Upper lobe of left lung (tissue), 6 donors: Measurements from ENCODE around the gene ARHGAP35. TPM values are rescaled to one million over a fixed set of nuclear protein-coding genes. Genes with fewer than 3 reads are reported as not detected.
A peak's percentile ranks its signal among the peaks of the same experiment; 100 is the strongest.
"Not testable (repeated sequence)": the region's sequence is repeated elsewhere in the genome, so short reads cannot be mapped to it uniquely, and the experiment has no call there.

Experiments used
- ATAC-seq, 2 donors: fragments of 200-7000 bp; cut with Tn5 transposase; one replicate each; pipeline ENCODE4 v1.9.1; 2022; ENCODE audit warnings: mild to moderate bottlenecking in 2 of 2, moderate library complexity in 2 of 2; ENCODE audit not compliant: low FRiP score in 2 of 2
- DNase-seq, 2 donors: peaks; one replicate each; pipeline ENCODE4 v3.0.0-alpha.2; 2019 to 2020
- H3K27ac ChIP-seq, 4 donors: fragments of 200-600 bp; sonication (generic); one replicate each; pipeline ENCODE4 v1.5.1; 2016 to 2019
- H3K27me3 ChIP-seq, 4 donors: fragments of 200-600 bp; sonication (generic); one replicate each; pipeline ENCODE4 v1.5.1; 2017 to 2019
- H3K36me3 ChIP-seq, 4 donors: fragments of 200-600 bp; sonication (generic); one replicate each; pipeline ENCODE4 v1.5.1; 2016 to 2019
- H3K4me1 ChIP-seq, 4 donors: fragments of 200-600 bp; sonication (generic); one replicate each; pipeline ENCODE4 v1.5.1; 2018 to 2019
- H3K4me3 ChIP-seq, 4 donors: fragments of 200-600 bp; sonication (generic); one replicate each; pipeline ENCODE4 v1.5.1; 2017 to 2019; ENCODE audit warnings: mild to moderate bottlenecking in 2 of 4, moderate library complexity in 1 of 4
- H3K9me3 ChIP-seq, 4 donors: fragments of 200-600 bp; sonication (generic); one replicate each; pipeline ENCODE4 v1.5.1; 2018 to 2019
- EP300 ChIP-seq, 4 donors: sonication (generic); formaldehyde crosslinking; IDR thresholded peaks; one replicate each; pipeline ENCODE4 v1.5.1; 2017; ENCODE audit warnings: antibody characterized with exemption in 4 of 4, control low read depth in 2 of 4
- POLR2A ChIP-seq, 4 donors: fragments of 450-650 bp; IDR thresholded peaks; one replicate each; pipeline ENCODE4 v1.5.1; 2016 to 2017; ENCODE audit warnings: antibody characterized with exemption in 4 of 4, mild to moderate bottlenecking in 2 of 4
- POLR2AphosphoS5 ChIP-seq, 2 donors: sonication (generic); formaldehyde crosslinking; IDR thresholded peaks; one replicate each; pipeline ENCODE4 v1.5.1; 2017; ENCODE audit warnings: antibody characterized with exemption in 2 of 2
- WGBS, 2 donors: methylation state at CpG; one replicate each; pipeline ENCODE4 v1.1.5; 2017 to 2018; 5-methylcytosine and 5-hydroxymethylcytosine counted together
- total RNA-seq, 6 donors: library from RNA; depleted of rRNA in 4 of 6; stranded (reverse); fragments of >200 nt in 4 of 6; gene quantifications; one replicate each; pipeline versions ENCODE4 v1.1.0 to v1.2.1, GENCODE V29; 2016 to 2021
- TF ChIP-seq, protein P1 (sequence below), 6 experiments: fragments of 450-650 bp in 4 of 6; fragments of 200-600 bp in 2 of 6; sonication (generic) in 2 of 6; IDR thresholded peaks; one replicate each; pipeline ENCODE4 v1.5.1; 2016 to 2019; ENCODE audit warnings: antibody characterized with exemption in 6 of 6
- donor health status: DM: no; HTN: no; CAD: no; lungs with moderate emphysema.
- donor health status: DM: no; HTN: yes; CAD: no; lungs with severe emphysema.

Gene ARHGAP35
- total RNA-seq, 6 donors from 2014 or later = 56.0 to 80.6 (median 65.7) TPM

DNA sequence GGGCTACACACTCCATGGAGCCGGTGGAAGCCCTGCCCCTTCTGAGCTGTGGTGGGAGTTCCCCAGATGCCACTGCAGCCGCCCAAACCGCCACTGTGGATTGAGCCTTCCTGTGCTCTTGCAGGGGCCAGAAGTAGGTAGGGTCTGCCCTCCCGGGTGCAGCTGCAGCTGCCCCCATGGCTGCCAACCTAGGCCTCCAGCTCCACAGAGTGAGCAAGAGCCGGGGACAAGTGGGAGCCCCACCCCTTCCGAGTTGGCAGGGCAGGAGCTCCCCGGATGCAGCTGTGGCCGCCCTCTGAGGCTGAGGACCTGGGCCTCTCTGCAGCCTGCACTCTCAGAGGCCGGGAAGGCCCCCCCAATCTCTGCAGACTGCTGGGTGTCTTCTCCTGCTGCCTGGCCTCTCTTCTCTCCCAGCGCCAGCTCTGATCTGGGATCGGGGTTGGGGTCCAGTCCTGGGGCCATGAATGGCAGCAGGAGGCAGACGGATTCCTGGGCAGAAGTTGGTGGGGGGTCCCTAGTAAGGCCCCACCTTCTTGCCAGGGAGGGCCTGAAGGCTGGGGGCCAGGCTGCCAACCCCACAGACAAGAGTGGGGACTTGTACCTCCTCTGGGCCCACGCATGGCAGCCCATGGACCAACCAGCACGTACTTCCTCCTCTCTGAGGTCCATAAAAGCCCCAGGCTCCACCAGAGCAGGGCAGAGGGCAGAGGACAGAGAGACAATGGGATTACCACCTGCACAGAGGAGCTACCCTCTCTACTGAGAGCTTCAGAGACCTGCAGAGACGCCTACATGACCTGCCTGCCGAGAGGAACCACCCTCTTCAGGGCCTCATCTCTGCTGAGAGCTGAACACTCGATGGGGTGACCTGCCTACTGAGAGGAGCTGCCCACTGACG is 39.0 kb upstream of the ARHGAP35 start:
- no peaks in the 10 kb centered on the region for H3K36me3 ChIP-seq
- TF ChIP-seq POLR2AphosphoS5 (IDR thresholded peaks at IDR 0.05) = no peak
- no peak for TF ChIP-seq EP300 (IDR thresholded peaks at IDR 0.05)
- TF ChIP-seq, protein P1, sequence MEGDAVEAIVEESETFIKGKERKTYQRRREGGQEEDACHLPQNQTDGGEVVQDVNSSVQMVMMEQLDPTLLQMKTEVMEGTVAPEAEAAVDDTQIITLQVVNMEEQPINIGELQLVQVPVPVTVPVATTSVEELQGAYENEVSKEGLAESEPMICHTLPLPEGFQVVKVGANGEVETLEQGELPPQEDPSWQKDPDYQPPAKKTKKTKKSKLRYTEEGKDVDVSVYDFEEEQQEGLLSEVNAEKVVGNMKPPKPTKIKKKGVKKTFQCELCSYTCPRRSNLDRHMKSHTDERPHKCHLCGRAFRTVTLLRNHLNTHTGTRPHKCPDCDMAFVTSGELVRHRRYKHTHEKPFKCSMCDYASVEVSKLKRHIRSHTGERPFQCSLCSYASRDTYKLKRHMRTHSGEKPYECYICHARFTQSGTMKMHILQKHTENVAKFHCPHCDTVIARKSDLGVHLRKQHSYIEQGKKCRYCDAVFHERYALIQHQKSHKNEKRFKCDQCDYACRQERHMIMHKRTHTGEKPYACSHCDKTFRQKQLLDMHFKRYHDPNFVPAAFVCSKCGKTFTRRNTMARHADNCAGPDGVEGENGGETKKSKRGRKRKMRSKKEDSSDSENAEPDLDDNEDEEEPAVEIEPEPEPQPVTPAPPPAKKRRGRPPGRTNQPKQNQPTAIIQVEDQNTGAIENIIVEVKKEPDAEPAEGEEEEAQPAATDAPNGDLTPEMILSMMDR (IDR thresholded peaks at IDR 0.05) = no peak
- peak in 1 of 4 donors; percentile 46 for TF ChIP-seq POLR2A (IDR thresholded peaks at IDR 0.05)
- 68 to 85% methylated on average over 4 to 15 of the region's 18 CpGs for WGBS, 2 donors
- H3K27me3 ChIP-seq = no peaks in the 10 kb centered on the region
- ATAC-seq = peak; percentile 44 to 65
- H3K4me3 ChIP-seq = no peak overlapping the region
- DNase-seq = peak in 1 of 2 donors; percentile 68
- H3K9me3 ChIP-seq = no peaks in the 10 kb centered on the region
- H3K27ac ChIP-seq = peak overlapping the region in 3 of 4 donors; percentile 57 to 70 (median 59)
- peaks cover 9 to 19% (median 17%) of the 10 kb centered on the region in 4 donors for H3K4me1 ChIP-seq

DNA sequence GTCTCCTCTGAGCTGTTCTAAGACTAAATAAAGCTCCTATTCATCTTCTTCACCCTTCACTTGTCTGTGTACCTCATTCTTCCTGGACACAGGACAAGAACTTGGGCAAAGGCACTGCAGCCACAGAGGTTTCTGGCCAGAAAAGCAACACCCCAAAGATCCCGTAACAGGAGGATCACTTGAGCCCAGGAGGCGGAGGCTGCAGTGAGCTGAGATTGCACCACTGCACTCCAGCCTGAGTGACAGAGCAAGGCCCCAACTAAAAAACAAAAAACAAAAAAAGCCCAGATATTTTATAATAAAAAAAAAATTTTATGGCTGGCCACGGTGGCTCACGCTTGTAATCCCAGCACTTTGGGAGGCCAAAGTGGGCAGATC is 38.4 kb upstream of the ARHGAP35 start:
- H3K27me3 ChIP-seq, H3K36me3 ChIP-seq, H3K9me3 ChIP-seq, ATAC-seq, H3K4me3 ChIP-seq: not testable (repeated sequence)
- DNase-seq = peak in 1 of 2 donors; percentile 61
- Histone ChIP-seq H3K4me1 (peaks cover 9 to 19% (median 17%) of the 10 kb centered on the region in 4 donors), H3K27ac (peak overlapping the region in 3 of 4 donors; percentile 57 to 70 (median 59))
- 65 to 82% methylated on average over 4 of the region's 4 CpGs for WGBS, 2 donors

DNA sequence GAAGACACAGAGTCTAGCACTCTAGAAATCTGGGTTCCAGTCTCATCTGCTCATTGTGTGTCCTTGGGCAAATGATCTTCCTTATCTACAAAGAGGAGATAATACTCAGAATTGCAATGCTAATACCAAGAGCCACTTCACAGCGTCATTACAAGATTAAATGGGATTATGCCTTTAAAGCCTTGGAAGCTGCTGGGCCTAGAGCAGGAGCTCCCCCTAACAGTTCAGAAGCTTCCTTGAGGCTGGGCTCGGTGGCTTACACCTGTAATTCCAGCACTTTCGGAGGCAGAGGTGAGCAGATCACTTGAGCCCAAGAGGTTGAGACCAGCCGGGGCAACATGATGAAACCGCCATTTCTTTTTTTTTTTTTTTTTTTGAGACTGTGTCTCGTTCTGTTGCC is 37.7 kb upstream of the ARHGAP35 start:
- Histone ChIP-seq H3K36me3 (no peaks in the 10 kb centered on the region), H3K27ac (peak overlapping the region in 1 of 4 donors; percentile 40), H3K4me1 (peaks cover 9 to 19% (median 17%) of the 10 kb centered on the region in 4 donors), H3K27me3 (no peaks in the 10 kb centered on the region), H3K4me3 (no peak overlapping the region), H3K9me3 (no peaks in the 10 kb centered on the region)
- TF ChIP-seq EP300 (IDR thresholded peaks at IDR 0.05) (no peak), POLR2AphosphoS5 (IDR thresholded peaks at IDR 0.05) (no peak), POLR2A (IDR thresholded peaks at IDR 0.05) (no peak)
- TF ChIP-seq, protein P1 (IDR thresholded peaks at IDR 0.05) = no peak
- WGBS, 2 donors = 84 to 89% methylated on average over 6 of the region's 6 CpGs
- DNase-seq (no peak), ATAC-seq (no peak)

DNA sequence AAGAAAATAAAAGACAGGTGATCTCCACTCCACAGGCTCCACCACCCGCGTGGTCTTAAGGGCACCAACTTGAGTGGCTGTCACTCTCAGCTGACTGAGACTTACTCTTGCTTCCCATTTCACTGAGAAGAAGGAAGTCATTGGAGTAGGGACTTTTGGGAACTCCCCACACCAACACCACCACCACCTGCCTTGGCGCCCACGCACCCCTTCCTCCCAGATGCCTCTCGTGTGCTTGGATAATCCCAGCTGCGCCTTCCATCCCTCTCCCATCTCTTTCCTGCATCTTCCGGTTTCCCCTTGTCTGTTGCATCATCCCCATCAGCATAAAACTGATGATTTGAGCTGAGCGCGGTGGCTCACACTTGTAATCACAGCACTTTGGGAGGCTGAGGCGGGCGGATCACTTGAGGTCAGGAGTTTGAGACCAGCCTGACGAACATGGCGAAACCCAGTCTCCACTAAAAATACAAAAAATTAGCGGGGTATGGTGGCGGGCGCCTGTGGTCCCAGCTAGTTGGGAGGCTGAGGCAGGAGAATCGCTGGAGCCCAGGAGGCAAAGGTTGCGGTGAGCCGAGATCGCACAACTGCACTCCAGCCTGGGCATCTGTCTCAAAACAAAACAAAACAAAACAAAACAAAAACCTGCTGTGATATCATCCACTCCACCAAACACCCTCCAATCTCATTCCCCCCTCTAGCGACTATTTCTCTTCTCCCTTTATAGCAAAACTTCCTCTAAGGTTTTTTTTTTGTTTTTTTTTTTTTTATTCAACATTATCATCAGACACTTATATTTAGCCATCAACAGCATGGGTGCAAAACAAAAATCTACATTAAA is 35.7 kb upstream of the ARHGAP35 start:
- Histone ChIP-seq H3K27me3 (no peaks in the 10 kb centered on the region), H3K36me3 (no peaks in the 10 kb centered on the region), H3K4me3 (no peak overlapping the region), H3K27ac (peak overlapping the region; percentile 17 to 65 (median 38)), H3K9me3 (no peaks in the 10 kb centered on the region), H3K4me1 (peaks cover 9 to 24% (median 17%) of the 10 kb centered on the region in 4 donors)
- 79 to 80% methylated on average over 21 of the region's 21 CpGs for WGBS, 2 donors
- TF ChIP-seq EP300 (IDR thresholded peaks at IDR 0.05) (no peak), POLR2AphosphoS5 (IDR thresholded peaks at IDR 0.05) (no peak), POLR2A (IDR thresholded peaks at IDR 0.05) (no peak)
- TF ChIP-seq, protein P1 (IDR thresholded peaks at IDR 0.05) = no peak
- ATAC-seq = peak in 1 of 2 donors; percentile 58
- DNase-seq = peak in 1 of 2 donors; percentile 51

DNA sequence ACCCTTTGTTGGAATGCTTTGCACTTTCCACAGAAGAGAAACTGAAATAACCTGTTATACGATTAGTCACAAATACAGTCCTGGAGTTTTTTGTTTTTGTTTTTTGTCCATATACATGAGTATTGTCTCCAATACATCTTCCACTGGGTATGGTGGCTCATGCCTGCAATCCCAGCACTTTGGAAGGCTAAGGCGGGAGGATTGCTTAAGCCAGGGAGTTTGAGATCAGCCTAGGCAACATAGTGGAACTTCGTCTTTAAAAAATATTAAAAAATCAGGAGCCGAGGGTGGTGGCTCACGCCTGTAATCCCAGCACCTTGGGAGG is 35.1 kb upstream of the ARHGAP35 start:
- no peak for DNase-seq
- no peak for TF ChIP-seq EP300 (IDR thresholded peaks at IDR 0.05)
- TF ChIP-seq POLR2A (IDR thresholded peaks at IDR 0.05) = no peak
- TF ChIP-seq POLR2AphosphoS5 (IDR thresholded peaks at IDR 0.05) = no peak
- TF ChIP-seq, protein P1 (IDR thresholded peaks at IDR 0.05) = no peak
- WGBS, 2 donors = 88 to 89% methylated on average over 5 of the region's 5 CpGs

More for the DNA sequence above, 35.1 kb upstream of the ARHGAP35 start:
- no peak for ATAC-seq
- Histone ChIP-seq H3K27me3 (no peaks in the 10 kb centered on the region), H3K4me3 (no peak overlapping the region), H3K4me1 (peaks cover 9 to 22% (median 16%) of the 10 kb centered on the region in 4 donors), H3K36me3 (no peaks in the 10 kb centered on the region), H3K9me3 (no peaks in the 10 kb centered on the region), H3K27ac (no peak overlapping the region)
